GM20431 (cell line): ENCODE results near the gene FAM111A.

ENCODE experiments used
- in situ Hi-C: fragments of 300-500 bp; cut with MseI, MboI; formaldehyde crosslinking; loops from one replicate; pipeline ENCODE4 v1.15.0; 2020; ENCODE audit warnings: low sequenced_read_pairs; ENCODE audit not compliant: unreplicated experiment

The FAM111A gene

DNA sequence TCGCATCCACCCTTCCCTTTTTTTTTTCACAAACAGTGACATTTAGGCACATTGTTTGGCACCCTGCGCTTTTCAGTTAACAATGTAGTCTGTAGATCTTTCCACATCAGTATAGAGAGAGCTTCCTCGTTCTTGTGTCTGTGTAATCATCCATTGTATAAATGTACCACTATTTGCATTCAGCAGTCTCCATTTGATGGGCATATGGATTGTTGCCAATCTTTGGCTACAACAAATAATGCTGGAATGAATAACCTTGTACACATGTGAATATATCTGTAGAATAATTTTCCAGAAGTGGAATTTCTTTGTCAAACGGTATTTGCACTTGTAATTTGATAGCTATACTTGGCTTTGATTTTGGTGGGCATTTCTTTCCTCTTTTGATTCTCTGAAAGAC lies 52.9 kb downstream of the FAM111A start:
- in situ Hi-C loops: no loop called here

DNA sequence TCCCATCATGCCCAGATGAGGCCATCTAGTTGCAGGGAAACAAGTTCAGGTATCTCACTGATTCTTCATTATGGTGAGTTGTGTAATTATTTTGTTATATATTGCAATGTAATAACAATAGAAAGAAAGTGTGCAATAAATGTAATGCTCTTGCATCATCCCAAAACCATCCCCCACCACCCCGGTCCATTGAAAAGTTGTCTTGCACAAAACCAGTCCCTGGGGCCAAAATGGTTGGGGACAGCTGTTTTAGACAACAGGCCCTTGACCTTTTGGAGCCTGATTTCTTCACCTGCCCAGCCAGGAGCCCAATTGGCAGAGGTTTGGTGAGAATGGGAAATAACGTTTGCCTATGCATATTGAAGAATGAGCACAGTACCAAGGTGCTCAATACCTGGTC lies 54.1 kb downstream of the FAM111A start:
- in situ Hi-C loops: no loop called here

DNA sequence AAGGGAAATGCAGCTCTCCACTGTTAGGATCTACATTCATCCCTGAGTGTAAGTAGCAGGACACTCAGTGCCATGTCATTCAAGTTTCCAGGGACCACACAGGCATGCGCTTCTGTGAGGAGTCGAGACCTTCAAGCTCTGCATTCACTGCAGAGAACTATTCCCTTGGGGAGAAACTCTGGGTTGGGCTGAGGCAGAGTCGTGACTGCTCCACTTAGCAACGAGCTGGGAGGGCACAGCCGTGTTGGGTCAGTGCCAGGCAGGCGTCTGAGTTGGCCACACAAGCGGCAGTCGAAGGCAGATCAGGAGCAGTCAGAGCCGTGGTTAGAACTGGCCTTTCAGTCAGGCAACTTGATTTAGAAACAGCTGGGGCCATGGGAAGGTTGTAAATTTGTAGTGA lies 55.3 kb downstream of the FAM111A start:
- in situ Hi-C loops: no loop called here

DNA sequence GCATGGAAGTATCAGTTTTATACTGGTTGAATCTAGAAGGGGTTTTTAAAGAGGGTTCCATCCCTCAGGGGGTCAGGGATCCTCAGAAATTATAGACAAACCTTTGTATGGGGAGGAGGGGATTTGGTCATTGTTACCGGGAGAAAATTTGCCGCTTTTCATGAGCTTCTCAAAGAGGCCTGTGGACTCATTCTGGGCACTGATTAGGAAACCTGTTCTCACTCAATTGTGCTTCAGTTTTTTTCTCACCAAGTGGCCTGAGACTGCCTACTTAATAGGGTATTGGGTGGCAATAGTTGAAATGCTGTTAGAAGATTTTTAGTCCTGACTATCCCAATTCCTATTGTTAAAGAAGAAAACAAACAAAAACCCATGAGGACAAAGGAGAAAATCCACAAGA lies 56.1 kb downstream of the FAM111A start:
- in situ Hi-C loops: no loop called here

DNA sequence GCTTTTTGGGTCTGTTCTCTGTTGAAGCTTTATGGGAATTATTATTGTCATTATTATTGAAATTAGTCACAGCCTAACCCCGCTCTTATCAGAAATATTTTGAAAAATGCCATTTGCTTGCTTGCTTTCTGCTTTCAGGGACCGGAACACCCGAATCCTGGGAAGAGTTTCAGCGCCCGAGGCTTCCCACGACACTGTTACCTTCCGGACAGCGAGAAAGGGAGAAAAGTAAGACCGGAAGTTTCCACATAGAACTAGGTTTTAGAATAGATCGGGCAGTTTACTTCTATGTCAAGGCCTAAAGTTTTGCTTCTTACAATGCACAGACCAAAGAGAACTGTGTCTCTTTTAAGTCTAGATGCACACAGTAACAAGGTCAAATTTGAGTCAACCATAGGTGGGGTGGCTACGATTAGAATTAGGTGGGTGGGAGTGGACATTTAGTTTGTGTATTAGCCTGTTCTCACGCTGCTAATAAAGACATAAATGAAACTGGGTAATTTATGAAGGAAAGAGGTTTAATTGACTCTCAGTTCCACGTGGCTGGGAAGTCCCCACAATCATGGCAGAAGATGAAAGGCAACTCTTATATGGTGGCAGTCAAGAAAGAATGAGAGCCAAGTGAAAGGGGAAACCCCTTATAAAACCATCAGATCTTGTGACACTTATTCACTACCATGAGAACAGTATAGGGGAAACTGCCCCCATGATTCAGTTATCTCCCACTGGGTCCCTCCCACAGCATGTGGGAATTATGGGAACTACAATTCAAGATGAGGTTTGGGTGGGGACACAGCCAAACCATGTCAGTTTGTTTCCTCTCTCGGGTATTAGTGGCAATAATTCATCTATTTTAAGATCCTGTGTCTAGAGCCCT lies 57.1 kb downstream of the FAM111A start:
- in situ Hi-C loops: no loop called here

DNA sequence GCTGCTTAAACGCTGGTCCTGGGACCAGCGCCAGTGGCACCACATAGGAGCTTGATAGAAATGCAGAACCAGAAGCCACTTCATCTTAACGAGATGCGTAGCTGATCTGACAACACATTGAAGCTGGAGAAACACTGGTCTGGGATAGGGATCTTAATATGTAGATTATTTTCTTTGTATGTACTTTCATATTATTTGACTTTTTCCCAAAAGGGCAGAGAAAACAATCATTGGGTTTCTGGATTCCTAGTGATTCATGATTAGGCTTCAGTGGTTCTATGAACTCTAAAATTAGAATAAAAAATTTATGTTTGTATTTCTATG lies 57.7 kb downstream of the FAM111A start:
- in situ Hi-C loops: no loop called here

DNA sequence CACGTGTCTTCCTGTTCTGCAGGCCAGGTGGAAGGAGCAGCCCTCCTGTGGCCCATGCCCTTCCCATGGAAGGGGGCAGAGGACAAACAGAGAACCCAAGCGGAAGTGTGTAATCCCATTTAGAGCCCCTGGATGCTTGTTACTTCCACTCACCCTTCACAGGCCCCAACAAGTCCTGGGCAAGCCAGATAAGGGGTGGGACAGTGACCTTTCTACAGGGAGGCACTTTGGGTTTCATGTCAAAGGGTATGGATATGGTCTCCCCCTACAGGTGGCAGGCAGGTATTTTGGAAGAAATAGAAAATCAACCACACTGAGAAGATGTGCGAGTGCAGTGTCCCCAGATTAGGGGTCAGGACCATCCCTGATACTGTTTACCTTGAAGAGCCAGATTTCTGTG lies 58.7 kb downstream of the FAM111A start:
- in situ Hi-C loops: no loop called here
